Measurements from ENCODE around the gene IZUMO4.
A peak's percentile ranks its signal among the peaks of the same experiment; 100 is the strongest.

Gene IZUMO4

DNA sequence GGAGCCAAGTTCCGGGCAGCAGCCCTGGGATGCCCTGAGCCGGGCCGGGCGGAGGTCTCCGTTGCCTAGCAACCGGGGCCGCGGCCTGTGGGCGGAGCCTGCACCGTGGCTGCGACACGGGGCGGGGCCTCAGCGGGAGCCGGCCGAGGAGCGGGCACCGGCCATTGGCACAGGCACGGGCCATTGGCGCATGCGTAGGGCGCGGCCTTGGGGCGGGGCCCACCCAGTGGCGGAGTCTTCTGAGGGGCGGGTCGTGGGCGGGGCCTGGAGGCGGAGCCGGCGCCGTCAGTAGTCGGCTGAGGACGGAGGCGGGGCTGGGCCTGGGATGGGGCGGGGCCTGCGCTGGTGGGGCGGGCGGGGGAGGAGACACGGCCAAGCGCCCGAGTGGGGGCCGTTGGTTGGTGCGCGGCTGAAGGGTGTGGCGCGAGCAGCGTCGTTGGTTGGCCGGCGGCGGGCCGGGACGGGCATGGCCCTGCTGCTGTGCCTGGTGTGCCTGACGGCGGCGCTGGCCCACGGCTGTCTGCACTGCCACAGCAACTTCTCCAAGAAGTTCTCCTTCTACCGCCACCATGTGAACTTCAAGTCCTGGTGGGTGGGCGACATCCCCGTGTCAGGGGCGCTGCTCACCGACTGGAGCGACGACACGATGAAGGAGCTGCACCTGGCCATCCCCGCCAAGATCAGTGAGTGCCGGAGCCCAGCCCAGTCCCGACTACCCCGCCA, at the start of gene IZUMO4:
Gene IZUMO4, plus strand, starts transcription at position 436 of the 723 bp plus-strand sequence. Its CDS starts 31 bp downstream, at position 467.
- peak; percentile 99 for DNase-seq (ENCODE audit: low spot score)

DNA sequence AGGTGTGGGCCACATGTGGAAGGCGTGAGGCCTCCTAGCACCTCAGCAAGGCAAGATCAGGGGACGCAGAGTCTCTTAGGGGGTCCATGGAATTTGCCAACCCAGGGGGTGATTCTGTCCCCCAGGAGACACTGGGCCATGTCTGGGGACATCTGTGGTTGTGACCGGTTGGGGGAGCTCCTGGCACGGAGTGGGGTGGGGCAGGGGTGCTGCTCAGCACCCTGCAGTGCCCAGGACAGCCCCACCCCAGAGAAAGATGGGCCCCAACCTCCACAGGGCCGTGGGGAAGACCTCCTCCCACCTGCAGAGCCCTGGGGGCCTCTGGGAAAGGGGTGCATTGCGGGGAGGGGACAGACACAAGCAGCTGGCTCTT, 49.7 kb upstream of the IZUMO4 start:
- DNase-seq (ENCODE audit: low spot score): no peak

GRCh38 chr19:2047449-2048103, 49.1 kb upstream of the IZUMO4 start:
- DNase-seq (ENCODE audit: low spot score): no peak

DNA sequence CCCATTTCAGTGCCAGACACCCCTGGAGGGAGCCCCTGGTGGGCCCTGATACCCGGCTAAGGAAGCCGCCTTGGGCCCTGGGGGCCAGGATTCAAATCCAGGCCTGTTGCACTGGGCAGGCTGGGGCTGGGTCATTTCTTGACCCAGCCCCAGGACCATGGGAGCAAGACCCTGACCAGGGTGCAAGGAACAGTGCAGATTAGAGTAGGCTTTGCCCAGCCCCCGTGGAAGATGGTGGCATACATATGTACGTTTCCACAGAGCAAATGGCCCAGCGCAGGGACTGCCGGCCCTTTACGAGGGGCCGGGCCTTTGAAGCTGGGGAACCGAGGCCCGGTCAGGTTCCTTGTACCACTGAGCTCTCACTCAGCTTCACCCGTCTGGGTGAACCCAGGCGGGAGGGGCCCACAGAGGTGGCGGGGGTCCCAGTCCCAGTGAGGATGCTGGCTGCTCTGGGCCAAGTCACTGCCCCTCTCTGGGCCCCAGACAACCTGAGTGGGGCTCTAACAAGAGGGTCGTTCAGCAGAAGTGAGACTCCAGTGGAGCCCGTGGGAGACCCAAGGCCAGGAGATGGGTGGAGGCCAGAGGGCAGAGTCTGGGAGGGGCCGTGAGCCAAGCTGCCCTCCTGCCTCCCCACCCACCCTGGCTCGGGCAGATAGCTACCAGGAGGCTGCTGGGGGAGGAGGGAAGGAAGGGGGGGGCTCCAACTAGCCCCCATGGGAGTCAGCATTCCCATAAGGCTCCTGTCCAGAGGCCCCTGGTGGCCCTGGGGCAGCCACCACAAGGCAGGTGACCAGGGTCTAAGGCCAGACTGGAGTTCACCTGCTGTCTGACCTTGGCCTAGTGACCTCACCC, 48.4 kb upstream of the IZUMO4 start:
- DNase-seq (ENCODE audit: low spot score): no peak

DNA sequence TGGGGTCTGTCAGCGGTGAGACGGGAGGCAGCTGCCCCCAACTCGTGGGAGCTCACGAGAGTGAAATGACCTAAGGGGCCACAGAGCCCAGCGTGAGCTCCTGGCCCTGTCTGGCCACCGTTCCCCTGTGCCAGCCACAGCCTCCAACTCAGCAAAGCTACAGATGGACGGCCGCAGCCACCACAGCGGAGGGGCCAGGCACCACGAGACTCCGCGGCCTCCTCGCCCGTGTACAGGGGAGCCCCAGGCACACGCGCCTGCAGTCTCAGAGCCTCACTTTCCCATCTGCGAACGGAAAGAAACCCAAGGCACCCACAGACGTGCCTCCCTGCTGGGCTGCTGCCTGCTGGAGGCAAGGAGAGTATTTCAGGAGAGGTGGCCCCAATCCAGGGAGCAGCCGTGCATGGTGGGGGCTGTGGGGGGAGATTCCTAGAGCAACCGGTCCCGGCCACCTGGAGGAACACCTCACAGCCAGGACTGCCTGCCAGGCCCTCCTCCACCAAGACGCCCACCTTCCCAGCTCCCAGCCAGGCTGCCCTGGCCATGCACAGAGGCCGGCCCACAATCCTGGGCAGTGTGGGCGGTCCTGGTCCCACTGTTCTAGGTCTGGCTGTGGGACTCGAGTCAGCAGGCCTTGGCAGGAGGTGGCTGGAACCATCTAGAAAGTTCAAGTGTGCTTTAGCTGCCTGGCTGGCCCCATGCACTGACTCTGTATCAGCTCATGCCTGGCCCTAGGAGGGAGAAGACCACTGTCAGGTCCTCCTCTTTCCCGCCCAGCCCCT, 47.6 kb upstream of the IZUMO4 start:
- DNase-seq (ENCODE audit: low spot score): no peak

- peak; percentile 68 for DNase-seq (ENCODE audit: low spot score)
Observed at GRCh38 chr19:2049741-2050348, 46.9 kb upstream of the IZUMO4 start.

DNA sequence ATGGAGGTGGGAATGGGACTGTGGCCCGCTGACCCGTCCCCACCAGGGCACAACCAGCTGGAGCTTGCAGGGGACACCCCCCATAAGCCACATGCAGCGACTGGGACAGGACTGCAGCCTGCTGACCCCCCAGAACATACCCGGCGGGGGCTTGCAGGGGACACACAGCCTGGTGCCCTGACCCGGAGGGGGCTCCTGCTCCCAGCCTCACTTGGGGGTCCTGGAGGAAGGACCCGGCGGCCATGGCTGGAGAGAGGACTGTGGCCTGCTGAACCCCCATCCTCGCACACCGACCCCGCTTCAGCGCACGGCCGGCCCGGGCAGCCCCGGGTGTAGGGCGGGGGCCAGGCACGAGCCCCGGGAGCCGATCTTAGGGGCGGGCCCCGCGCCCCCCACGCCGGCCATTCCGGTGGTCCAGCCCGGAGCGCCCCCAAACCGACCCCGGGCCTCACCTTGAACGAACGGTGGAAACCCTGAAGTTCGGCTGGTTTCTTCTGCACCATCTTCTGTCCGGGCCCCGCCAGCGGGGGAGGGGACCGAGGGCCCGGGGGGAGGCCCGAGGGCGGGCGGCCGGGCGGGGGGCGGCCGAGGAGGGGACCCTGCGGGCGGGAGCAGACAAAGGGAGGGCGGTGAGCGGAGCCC, 46.2 kb upstream of the IZUMO4 start:
- no peak for DNase-seq (ENCODE audit: low spot score)

- peak; percentile 91 for DNase-seq (ENCODE audit: low spot score)
Observed at GRCh38 chr19:2050991-2051772, 45.5 kb upstream of the IZUMO4 start, which contains the start of gene MKNK2. MKNK2 (minus strand) TSS chr19:2051244; CDS start chr19:2050851, 393 bp downstream.

GRCh38 chr19:2051773-2052704, 44.7 kb upstream of the IZUMO4 start:
- DNase-seq (ENCODE audit: low spot score): peak; percentile 55

DNA sequence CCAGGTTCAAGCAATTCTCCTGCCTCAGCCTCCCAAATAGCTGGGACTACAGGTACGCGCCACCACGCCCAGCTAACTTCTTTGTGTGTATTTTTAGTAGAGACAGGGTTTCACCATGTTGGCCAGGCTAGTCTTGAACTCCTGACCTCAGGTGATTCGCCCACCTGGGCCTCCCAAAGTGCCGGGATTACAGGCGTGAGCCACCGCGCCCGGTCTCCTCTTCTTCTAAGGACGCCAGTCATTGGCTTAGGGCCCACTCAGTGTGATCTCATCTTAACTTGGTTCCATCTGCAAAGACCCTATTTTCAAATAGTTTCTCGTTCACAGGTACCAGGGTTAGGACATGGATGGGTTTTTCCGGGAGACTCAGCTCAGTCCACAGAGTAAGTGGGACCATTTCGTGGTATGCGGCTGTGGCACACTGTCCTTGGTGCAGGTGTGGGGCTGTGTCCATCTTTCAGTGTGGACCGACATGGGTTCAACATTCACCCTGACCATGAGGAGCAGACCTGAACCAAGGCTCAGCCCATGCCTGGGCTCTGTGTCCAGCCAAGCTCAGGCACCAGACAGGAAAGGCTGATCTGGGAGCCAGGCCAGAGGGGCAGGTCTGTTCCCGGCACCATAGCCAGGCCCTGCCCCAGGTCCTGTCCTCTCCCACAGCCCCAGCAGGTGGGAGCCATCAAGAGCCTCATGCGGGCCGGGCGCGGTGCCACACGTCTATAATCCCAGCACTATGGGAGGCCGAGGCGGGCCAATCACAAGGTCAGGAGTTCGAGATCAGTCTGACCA, 42.9 kb upstream of the IZUMO4 start:
- no peak for DNase-seq (ENCODE audit: low spot score)

DNA sequence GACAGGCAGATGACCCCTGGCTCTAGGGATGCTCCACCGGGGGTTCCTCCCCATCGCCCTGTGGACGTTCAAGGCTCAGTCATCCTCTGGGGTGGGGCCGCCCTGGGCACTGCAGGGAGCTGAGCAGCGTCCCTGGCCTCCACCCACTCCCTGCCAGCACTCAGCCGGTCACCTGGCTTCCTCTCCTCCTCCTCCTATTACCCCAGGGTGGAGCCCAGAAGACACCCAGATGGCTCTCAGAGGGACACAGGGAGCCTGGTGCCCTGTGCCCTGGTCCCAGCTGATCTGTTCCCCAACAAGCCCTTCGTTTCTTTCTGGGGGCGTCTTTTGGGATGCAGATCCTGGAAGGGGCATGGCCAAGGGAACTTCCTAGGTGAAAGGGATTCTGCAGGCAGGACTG, 42.0 kb upstream of the IZUMO4 start:
- no peak for DNase-seq (ENCODE audit: low spot score)

- peak; percentile 65 for DNase-seq (ENCODE audit: low spot score)
Observed at GRCh38 chr19:2055931-2056836, 40.5 kb upstream of the IZUMO4 start.

- DNase-seq (ENCODE audit: low spot score): no peak
Observed at GRCh38 chr19:2056837-2057192, 39.9 kb upstream of the IZUMO4 start.

DNA sequence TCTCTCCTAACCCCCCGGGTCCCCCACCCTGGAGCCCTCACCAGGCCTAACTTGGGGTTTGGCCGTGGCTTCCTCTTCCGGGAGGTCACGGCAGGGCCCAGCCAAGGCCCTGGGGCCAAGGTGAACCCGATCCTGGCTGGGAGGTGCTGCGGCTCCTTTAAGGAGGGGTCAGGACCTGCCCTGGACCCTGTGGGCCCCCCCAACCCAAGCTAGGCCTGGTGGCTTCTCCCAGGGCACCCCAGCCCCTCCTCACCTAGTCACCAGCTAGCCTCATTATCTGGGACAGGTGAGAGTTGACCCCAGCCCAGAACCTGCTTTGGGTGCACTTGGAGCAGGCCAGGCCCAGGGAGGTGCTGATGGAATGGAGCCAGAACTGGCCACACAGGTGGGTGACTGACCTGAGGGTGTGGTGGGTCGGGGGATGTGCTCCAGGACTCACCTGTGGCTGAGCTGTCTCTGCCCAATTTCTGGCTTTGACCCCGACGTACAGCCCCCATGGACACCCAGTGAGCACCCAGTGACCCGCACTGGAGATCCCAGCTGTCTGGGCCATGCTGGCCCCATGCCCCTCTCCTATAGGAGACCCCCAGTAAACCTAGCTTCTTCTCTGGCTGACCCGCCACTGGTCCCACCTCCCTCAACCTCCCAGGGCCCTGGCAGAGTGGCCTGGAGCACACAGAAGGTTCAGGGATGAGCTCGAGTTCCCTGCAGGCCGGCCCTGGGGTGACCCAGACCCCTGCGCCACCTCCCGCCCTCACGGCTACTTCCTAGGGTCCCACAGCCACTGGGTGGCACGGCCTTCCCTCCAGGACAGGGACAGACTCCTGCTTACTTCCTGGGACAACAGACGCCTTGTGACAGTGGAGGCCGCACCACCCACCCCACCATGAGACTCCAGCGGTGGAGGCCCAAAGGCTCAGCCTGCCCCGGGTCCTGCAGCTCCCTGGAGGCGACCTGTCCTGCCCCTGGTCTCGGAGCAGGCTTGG, 38.9 kb upstream of the IZUMO4 start:
- DNase-seq (ENCODE audit: low spot score): no peak

- DNase-seq (ENCODE audit: low spot score): no peak
Observed at GRCh38 chr19:2058570-2059421, 37.9 kb upstream of the IZUMO4 start.
